Stimulated activated effector memory CD8-positive, alpha-beta T cell treated with anti-CD3 and anti-CD28 coated beads, Interleukin-12 subunit alpha, Interleukin-12 subunit beta, amount 100 ng/mL, for 72 hours (primary cell): ENCODE results near the gene HYAL4.
"Not testable (repeated sequence)": the region's sequence is repeated elsewhere in the genome, so short reads cannot be mapped to it uniquely, and the experiment has no call there.

Experiments
- ATAC-seq: fragments of 150-1000 bp; cut with Tn5 transposase; 2 replicates; pipeline ENCODE4 v1.10.0; 2021
- DNase-seq, 2 donors: peaks; one replicate each; pipeline ENCODE4 v3.0.0; 2021 to 2022; ENCODE audit warnings: low spot score in 2 of 2
- H3K27ac Mint-ChIP-seq: one replicate; pipeline ENCODE4 v1.8.0; 2022; ENCODE audit warnings: mild to moderate bottlenecking, mixed read lengths
- H3K36me3 Mint-ChIP-seq: one replicate; pipeline ENCODE4 v1.8.0; 2022; ENCODE audit warnings: mild to moderate bottlenecking, mixed read lengths
- H3K4me1 Mint-ChIP-seq: one replicate; pipeline ENCODE4 v1.8.0; 2022; ENCODE audit warnings: mixed read lengths
- H3K4me3 Mint-ChIP-seq: one replicate; pipeline ENCODE4 v1.8.0; 2022; ENCODE audit warnings: mild to moderate bottlenecking, mixed read lengths
- H3K9me3 Mint-ChIP-seq: one replicate; pipeline ENCODE4 v1.8.0; 2022; ENCODE audit warnings: mixed read lengths

The HYAL4 gene

DNA sequence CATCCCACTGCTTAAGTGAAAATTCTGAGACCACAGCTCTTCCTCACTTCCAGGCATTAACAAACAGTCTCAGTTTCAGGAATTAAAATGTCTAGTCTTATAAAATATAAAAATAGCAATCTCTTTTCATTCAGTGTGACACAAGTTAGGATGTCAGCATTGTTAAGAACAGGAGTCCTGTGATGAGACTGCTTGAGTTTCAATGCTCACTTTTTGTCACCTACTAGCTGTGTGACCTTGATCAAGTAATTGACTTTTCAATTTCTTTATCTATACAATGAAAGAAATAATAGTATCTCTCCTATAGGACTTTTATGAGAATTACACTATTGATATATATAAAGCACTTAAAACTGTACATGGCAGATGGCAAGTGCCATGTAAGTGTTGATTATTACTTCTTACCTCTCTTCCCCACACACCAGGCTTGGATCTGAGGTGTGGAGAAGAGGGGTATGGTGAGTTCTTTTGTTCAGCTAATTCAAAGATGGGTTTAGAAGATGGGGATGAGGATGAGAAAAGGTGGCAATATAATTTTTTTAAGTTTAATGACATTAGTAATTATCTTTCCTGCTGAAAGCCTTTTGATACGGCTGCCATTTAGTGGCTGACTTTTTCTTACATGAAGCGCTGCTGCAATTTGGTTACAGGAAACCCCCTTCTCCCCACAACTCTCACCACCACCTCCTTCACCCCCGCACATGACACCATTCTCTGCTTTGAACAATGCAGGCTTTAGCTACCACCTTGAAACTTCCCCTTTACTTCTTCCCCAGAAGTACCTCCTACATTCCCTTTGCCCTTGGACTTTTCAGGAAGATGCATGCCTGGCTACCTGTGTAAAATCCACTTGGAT lies 20.8 kb upstream of the HYAL4 start:
- ATAC-seq = peak; percentile 95
- no peaks in the 10 kb centered on the region for H3K36me3 Mint-ChIP-seq
- H3K4me1 Mint-ChIP-seq = peaks cover 13% of the 10 kb centered on the region
- DNase-seq = peak; percentile 8 to 69
- H3K27ac Mint-ChIP-seq = peak overlapping the region; percentile 24
- no peaks in the 10 kb centered on the region for H3K9me3 Mint-ChIP-seq
- H3K4me3 Mint-ChIP-seq = peak overlapping the region; percentile 7

DNA sequence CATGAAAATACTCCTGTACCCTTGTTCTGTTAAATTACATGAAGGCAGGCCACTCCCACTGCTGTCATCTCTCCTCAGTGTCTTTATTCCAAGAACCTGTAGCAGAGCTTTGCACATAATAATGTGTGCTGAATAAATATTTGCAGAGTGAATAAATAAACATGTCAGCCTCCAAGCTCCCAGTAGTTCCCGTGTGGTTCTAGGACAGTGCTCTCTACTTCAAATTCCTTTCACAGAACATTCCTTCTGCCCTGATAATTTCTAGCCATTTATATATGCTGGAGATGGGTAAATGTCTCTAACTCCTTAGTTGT lies 20.3 kb upstream of the HYAL4 start:
- DNase-seq = no peak
- H3K36me3 Mint-ChIP-seq = no peaks in the 10 kb centered on the region
- H3K4me3 Mint-ChIP-seq = peak overlapping the region; percentile 7
- no peak overlapping the region for H3K27ac Mint-ChIP-seq
- H3K9me3 Mint-ChIP-seq = no peaks in the 10 kb centered on the region
- peaks cover 13% of the 10 kb centered on the region for H3K4me1 Mint-ChIP-seq
- ATAC-seq = peak; percentile 19

DNA sequence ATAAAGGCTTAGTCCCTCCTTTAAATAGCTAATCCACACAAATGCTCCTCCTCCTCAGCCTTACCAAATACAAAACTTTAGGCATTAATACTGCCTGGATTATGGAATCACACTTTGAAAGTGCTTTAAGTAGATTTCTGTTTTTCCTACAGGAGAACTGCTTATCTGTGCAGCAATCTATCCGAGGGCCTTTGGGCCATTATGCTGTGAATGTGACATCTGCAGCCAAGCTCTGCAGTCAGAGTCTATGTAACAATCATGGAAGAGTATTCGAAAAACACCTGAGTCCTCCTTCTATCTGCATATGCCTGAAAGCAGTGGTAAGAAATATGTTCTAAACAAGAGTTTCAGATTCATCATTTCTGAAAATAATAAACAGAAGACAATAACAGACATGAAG lies 16.2 kb upstream of the HYAL4 start:
- peaks cover 13% of the 10 kb centered on the region for H3K4me1 Mint-ChIP-seq
- no peaks in the 10 kb centered on the region for H3K9me3 Mint-ChIP-seq
- ATAC-seq (no peak), DNase-seq (no peak)
- no peak overlapping the region for H3K27ac Mint-ChIP-seq
- no peak overlapping the region for H3K4me3 Mint-ChIP-seq
- H3K36me3 Mint-ChIP-seq = no peaks in the 10 kb centered on the region

DNA sequence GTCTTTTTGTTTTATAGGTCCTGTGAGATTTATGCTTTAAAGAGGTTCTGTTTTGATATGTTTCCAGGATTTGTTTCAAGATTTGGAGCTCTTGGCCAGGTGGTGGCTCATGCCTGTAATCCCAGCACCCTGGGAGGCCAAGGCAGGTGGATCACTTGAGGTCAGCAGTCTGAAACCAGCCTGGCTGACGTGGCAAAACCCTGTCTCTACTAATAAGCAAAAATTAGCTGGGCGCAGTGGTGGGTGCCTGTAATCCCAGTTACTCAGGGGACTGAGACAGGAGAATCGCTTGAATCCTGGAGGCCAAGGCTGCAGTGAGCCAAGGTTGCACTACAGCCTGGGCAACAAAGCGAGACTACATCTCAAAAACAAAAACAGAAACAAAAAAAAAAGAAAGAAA lies 8.3 kb upstream of the HYAL4 start:
- Mint-ChIP-seq H3K4me3 (no peak overlapping the region), H3K36me3 (no peaks in the 10 kb centered on the region), H3K4me1 (no peaks in the 10 kb centered on the region), H3K9me3 (no peaks in the 10 kb centered on the region), H3K27ac (no peak overlapping the region)
- ATAC-seq = no peak
- no peak for DNase-seq

DNA sequence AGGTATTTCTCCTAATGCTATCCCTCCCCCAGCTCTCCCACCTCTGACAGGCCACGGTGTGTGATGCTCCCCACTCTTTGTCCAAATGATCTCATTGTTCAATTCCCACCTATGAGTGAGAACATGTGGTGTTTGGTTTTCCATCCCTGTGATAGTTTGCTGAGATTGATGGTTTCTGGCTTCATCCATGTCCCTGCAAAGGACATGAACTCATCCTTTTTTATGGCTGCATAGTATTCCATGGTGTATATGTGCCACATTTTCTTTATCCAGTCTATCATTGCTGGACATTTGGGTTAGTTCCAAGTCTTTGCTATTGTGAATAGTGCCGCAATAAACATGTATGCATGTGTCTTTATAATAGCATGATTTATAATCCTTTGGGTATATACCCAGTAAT lies 5.9 kb upstream of the HYAL4 start:
- not testable (repeated sequence) for DNase-seq, H3K4me3 Mint-ChIP-seq, H3K36me3 Mint-ChIP-seq, H3K27ac Mint-ChIP-seq, H3K4me1 Mint-ChIP-seq, ATAC-seq, H3K9me3 Mint-ChIP-seq

DNA sequence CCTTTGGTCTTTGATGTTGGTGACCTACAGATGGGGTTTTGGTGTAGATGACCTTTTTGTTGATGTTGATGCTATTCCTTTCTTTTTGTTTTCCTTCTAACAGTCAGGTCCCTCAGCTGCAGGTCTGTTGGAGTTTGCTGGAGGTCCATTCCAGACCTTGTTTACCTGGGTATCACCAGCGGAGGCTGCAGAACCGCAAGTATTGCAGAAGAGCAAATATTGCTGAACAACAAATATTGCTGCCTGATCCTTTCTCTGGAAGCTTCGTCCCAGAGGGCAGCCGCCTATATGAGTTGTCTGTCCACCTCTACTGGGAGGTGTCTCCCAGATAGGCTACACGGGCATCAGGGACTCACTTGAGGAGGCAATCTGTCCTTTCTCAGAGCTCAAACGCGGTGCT lies 827 bp upstream of the HYAL4 start:
- not testable (repeated sequence) for H3K36me3 Mint-ChIP-seq, ATAC-seq, H3K27ac Mint-ChIP-seq, H3K4me1 Mint-ChIP-seq, H3K9me3 Mint-ChIP-seq, DNase-seq, H3K4me3 Mint-ChIP-seq

DNA sequence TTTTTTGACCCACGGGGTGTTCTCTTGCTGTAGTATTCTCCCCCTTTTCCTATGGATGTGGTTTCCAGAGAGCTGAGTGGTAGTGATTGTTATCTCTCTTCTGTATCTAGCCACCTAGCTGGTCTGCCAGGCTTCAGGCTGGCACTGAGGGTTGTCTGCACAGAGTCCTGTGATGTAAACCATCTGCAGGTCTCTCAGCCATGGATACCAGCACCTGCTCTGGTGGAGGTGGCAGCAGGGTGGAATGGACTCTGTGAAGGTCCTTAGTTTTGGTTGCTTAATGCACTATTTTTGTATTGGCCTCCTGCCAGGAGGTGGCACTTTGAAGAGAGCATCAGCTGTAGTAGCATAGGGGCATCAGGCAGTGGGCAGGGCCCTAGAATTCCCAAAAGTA lies 851 bp downstream of the HYAL4 start:
- peaks cover 4% of the 10 kb centered on the region for H3K9me3 Mint-ChIP-seq
- no peaks in the 10 kb centered on the region for H3K4me1 Mint-ChIP-seq
- peak; percentile 19 for ATAC-seq
- DNase-seq = no peak
- H3K4me3 Mint-ChIP-seq = no peak overlapping the region
- no peak overlapping the region for H3K27ac Mint-ChIP-seq
- H3K36me3 Mint-ChIP-seq = no peaks in the 10 kb centered on the region

DNA sequence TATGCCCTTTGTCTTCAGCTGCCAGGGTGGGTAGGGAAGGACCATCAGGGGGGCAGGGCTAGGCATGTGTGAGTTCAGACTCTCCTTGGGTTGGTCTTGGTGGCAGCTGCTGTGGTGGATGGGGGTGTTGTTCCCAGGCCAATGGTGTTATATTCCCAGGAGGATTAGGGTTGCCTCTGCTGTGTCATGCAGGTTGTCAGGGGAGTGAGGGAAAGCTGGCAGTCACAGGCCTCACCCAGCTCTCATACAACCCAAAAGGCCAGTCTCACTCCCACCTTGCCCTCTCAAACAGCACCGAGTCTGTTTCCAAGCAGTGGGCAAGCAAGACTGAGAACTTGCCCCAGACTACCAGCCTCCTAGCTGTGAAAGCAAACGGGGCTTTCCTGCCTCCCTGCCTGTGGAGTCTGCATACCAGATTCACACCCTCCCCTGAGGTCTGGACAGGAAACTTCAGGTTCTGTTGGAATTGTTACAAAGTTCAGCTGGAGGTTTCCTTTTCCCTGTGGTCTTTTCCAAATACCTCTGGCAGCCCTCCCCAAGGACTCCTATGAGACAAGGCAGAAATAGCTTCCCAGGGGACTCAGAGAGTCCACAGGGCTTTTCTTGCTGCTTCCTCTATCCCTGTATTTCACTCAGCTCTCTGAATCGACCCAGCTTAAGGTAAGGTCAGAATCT lies 1.4 kb downstream of the HYAL4 start:
- no peak for DNase-seq
- H3K9me3 Mint-ChIP-seq = peaks cover 4% of the 10 kb centered on the region

DNA sequence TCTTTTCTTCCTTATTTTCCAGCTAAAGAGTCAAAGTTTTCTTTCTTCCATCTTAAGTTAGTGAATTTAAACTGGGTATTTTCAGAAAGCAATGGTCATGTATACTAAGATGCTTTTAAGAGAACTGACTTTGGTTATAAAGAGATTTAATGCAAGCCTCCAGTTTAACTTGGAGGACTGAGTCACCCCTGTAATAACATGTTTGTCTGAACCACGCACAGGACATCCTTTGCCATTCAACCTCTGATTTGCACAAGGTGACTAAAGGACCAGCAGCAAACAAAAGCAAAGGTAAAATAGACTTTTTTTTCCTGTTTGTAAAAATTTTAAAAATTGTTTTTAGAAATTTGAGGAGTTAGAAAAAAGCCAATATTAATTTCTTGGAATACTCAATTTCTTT lies 2.9 kb downstream of the HYAL4 start:
- ATAC-seq (no peak), DNase-seq (no peak)
- Mint-ChIP-seq H3K4me3 (no peak overlapping the region), H3K4me1 (no peaks in the 10 kb centered on the region), H3K9me3 (no peaks in the 10 kb centered on the region), H3K36me3 (no peaks in the 10 kb centered on the region), H3K27ac (no peak overlapping the region)

More for the DNA sequence above, 1.4 kb downstream of the HYAL4 start:
- no peak overlapping the region for H3K4me3 Mint-ChIP-seq
- H3K27ac Mint-ChIP-seq = no peak overlapping the region
- H3K36me3 Mint-ChIP-seq = no peaks in the 10 kb centered on the region
- ATAC-seq = peak; percentile 37
- no peaks in the 10 kb centered on the region for H3K4me1 Mint-ChIP-seq

DNA sequence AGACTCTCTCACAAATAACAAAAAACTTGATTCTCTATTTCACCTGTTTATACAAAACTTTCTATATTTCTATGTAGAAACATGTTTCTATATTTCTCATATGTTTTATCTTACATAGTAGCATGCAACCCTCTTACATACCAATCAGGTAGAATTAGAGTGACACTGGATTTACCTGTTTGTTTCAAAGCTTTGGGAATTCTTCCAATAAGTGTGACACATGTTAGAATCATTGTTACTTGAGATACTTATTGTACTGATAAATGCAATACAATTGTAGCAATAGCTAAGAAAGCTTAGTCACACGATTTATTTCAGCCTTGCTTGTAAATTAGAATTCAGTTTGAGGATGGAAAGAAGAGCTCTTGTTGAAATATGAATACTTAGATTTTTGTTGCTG lies 4.9 kb downstream of the HYAL4 start:
- H3K4me1 Mint-ChIP-seq = no peaks in the 10 kb centered on the region
- DNase-seq (no peak), ATAC-seq (no peak)
- no peaks in the 10 kb centered on the region for H3K9me3 Mint-ChIP-seq
- no peak overlapping the region for H3K4me3 Mint-ChIP-seq
- H3K27ac Mint-ChIP-seq = no peak overlapping the region
- no peaks in the 10 kb centered on the region for H3K36me3 Mint-ChIP-seq

DNA sequence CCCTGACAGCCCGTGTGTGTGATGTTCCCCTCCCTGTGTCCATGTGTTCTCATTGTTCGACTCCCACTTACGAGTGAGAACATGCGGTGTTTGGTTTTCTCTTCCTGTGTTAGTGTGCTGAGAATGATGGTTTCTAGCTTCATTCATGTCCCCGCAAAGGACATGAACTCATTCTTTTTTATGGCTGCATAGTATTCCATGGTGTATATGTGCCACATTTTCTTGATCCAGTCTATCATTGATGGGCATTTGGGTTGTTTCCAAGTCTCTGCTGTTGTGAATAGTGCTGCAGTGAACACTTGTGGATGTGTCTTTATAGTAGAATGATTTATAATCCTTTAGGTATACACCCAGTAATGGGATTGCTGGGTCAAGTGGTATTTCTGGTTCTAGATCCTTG lies 6.4 kb downstream of the HYAL4 start:
- not testable (repeated sequence) for H3K4me1 Mint-ChIP-seq, DNase-seq, H3K27ac Mint-ChIP-seq, ATAC-seq, H3K4me3 Mint-ChIP-seq, H3K36me3 Mint-ChIP-seq, H3K9me3 Mint-ChIP-seq

DNA sequence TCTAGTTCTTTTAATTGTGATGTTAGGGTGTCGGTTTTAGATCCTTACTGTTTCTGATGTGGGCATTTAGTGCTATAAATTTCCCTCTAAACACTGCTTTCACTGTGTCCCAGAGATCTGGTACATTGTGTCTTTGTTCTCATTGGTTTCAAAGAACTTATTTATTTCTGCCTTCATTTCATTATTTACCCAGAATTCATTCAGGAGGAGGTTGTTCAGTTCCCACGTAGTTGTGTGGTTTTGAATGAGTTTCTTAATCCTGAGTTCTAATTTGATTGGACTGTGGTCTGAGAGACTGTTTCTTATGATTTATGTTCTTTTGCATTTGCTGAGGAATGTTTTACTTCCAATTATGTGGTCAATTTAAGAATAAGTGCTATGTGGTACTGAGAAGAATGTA lies 9.3 kb downstream of the HYAL4 start:
- not testable (repeated sequence) for ATAC-seq, H3K36me3 Mint-ChIP-seq, H3K9me3 Mint-ChIP-seq, DNase-seq, H3K27ac Mint-ChIP-seq, H3K4me1 Mint-ChIP-seq, H3K4me3 Mint-ChIP-seq

DNA sequence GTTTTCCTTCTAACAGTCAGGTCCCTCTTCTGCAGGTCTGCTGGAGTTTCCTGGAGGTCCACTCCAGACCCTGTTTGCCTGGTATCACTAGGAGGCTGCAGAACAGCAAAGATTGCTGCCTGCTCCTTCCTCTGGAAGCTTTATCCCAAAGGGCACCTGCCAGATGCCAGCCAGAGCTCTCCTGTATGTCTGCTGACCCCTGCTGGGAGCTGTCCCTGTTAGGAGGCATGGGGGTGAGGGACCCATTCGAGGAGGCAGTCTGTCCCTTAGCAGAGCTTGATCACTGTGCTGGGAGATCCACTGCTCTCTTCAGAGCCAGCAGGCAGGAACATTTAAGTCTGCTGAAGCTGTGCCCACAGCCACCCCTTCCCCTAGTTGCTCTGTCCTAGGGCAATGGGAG lies 11.5 kb downstream of the HYAL4 start:
- DNase-seq, H3K36me3 Mint-ChIP-seq, H3K27ac Mint-ChIP-seq, H3K9me3 Mint-ChIP-seq, H3K4me1 Mint-ChIP-seq, ATAC-seq, H3K4me3 Mint-ChIP-seq: not testable (repeated sequence)

DNA sequence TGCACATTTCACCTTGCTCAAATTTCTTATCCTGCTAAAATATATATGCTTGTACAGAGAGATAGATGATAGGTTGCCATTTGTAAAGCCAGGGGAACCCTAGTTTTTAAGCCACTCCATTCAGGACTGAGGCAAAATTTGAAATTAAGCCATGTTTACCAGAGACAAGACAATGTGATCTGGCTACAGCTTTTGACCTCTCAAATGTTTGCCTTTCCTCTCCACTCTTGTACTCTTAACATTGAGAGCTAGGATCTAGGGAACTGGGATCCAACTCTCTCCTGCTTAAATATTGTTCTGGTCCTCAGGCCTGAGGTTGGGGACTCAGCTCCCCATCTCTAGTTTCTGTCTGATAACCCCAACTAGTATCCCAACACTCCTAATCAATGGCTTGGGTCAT lies 15.9 kb downstream of the HYAL4 start:
- no peaks in the 10 kb centered on the region for H3K36me3 Mint-ChIP-seq
- no peak overlapping the region for H3K4me3 Mint-ChIP-seq
- DNase-seq (no peak), ATAC-seq (no peak)
- no peak overlapping the region for H3K27ac Mint-ChIP-seq
- H3K9me3 Mint-ChIP-seq = peaks cover under 1% of the 10 kb centered on the region
- H3K4me1 Mint-ChIP-seq = no peaks in the 10 kb centered on the region

DNA sequence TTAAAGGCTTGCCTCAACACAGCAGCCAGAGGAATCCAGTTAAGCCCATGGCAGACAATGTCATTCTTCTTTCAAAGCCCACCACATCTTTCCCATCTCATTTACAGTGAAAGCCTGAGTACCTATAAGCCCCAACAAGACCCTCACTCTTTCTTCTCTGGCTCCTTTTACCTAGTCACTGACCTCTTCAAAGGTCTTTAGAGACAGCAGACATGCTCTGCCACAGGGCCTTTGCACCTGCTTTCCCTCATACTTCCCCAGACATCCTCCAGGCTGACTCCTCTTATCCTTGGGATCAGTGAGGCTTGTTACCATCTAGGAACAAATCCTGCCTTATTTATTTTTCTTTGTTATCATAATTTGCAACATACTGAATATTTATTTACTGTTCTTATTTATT lies 17.8 kb downstream of the HYAL4 start:
- Mint-ChIP-seq H3K27ac (no peak overlapping the region), H3K36me3 (no peaks in the 10 kb centered on the region), H3K4me1 (no peaks in the 10 kb centered on the region), H3K4me3 (no peak overlapping the region), H3K9me3 (no peaks in the 10 kb centered on the region)
- DNase-seq (no peak), ATAC-seq (no peak)

DNA sequence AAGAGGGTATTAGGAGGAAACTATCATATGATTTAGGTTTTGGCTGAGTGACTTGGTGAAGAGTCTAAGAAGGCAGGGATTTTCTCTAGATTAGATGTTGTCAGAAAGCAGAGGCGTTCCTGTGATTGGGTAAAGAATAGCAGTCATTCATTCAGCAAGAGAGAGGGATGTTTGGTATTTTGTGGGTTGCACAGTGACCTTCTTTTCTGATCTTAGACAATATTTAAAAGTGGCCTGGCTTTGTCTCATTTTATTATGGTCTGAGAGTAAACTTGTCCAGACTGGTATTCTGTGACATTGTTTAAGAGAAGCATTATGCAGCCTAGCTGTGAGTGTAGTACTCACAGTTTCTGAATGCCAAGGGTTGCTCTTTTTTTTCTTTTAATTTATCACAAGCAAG lies 18.5 kb downstream of the HYAL4 start:
- no peaks in the 10 kb centered on the region for H3K9me3 Mint-ChIP-seq
- ATAC-seq = no peak
- no peaks in the 10 kb centered on the region for H3K36me3 Mint-ChIP-seq
- H3K27ac Mint-ChIP-seq = no peak overlapping the region
- DNase-seq = no peak
- H3K4me3 Mint-ChIP-seq = no peak overlapping the region
- no peaks in the 10 kb centered on the region for H3K4me1 Mint-ChIP-seq
